Measurements from ENCODE around the gene ADAM19. TPM values are rescaled to one million over a fixed set of nuclear protein-coding genes. Genes with fewer than 3 reads are reported as not detected.

The ADAM19 gene
- total and polyA plus RNA-seq, 2 experiments from 2014 or later: 6.0 to 8.6 TPM

DNA sequence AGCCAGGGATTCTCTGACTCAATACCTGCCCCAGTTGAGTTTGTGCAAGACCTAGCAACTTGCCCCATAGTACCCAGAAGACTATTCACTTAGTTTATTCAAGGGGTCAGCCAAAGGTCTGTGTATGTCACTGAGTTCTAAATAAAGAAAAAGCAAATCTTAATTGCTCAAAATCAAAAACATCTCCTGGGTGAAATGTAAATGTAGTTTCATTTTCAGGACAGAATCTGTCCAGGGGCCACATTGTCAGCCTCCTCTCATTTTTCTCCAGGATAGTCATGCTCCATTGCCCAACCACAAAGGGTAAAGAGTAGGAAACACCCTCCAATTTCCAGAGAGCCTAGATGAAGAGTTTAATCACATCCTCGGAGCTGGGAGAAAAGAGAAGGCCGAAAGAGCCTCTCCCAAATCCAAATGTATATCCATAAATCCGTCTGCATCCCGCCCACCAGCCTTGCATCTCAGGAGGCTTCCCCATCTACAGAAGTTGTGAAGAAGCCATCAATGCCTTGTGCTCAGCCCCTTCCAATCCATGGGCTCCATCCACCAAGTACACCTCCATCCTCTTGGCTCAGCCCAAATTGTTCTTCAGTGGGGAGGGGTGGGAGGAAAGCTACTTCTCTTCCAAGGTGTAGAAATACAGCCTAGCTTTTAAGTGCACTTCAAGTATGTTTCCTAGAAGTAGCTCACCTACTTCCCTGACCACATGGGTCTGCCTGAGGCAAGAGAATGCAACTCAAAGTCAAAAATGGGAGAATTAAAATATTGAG is 26.9 kb downstream of the ADAM19 start:
- Histone ChIP-seq H3K36me3 (replicated peaks; ENCODE audit: insufficient read depth, low read depth) (no peaks in the 10 kb centered on the region), H3K9me2 (replicated peaks; ENCODE audit: insufficient read depth) (no peaks in the 10 kb centered on the region), H3K79me2 (peaks cover 5% of the 10 kb centered on the region), H3K4me3 (no peak overlapping the region), H3K27me3 (no peaks in the 10 kb centered on the region), H3K9me3 (ENCODE audit: low read depth) (no peaks in the 10 kb centered on the region), H4K20me1 (ENCODE audit: insufficient read depth, poor library complexity, severe bottlenecking) (no peaks in the 10 kb centered on the region), H2AFZ (no peak overlapping the region), H3K4me2 (no peak overlapping the region), H3K4me1 (ENCODE audit: insufficient read depth) (no peaks in the 10 kb centered on the region), H3K27ac (no peak overlapping the region)
- TF ChIP-seq, protein P1, sequence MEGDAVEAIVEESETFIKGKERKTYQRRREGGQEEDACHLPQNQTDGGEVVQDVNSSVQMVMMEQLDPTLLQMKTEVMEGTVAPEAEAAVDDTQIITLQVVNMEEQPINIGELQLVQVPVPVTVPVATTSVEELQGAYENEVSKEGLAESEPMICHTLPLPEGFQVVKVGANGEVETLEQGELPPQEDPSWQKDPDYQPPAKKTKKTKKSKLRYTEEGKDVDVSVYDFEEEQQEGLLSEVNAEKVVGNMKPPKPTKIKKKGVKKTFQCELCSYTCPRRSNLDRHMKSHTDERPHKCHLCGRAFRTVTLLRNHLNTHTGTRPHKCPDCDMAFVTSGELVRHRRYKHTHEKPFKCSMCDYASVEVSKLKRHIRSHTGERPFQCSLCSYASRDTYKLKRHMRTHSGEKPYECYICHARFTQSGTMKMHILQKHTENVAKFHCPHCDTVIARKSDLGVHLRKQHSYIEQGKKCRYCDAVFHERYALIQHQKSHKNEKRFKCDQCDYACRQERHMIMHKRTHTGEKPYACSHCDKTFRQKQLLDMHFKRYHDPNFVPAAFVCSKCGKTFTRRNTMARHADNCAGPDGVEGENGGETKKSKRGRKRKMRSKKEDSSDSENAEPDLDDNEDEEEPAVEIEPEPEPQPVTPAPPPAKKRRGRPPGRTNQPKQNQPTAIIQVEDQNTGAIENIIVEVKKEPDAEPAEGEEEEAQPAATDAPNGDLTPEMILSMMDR (IDR thresholded peaks at IDR 0.05; ENCODE audit: poor library complexity): no peak
- no peak for TF ChIP-seq EZH2 (IDR thresholded peaks at IDR 0.05; ENCODE audit: borderline replicate concordance)
- no peak for TF ChIP-seq EZH2phosphoT487 (IDR thresholded peaks at IDR 0.05; ENCODE audit: low read depth, severe bottlenecking, unreplicated experiment)
- 94% methylated on average over 4 of the region's 4 CpGs for WGBS (ENCODE audit: low lambda C conversion rate, missing lambda C conversion rate)
- no peak for DNase-seq (ENCODE audit: low spot score)

DNA sequence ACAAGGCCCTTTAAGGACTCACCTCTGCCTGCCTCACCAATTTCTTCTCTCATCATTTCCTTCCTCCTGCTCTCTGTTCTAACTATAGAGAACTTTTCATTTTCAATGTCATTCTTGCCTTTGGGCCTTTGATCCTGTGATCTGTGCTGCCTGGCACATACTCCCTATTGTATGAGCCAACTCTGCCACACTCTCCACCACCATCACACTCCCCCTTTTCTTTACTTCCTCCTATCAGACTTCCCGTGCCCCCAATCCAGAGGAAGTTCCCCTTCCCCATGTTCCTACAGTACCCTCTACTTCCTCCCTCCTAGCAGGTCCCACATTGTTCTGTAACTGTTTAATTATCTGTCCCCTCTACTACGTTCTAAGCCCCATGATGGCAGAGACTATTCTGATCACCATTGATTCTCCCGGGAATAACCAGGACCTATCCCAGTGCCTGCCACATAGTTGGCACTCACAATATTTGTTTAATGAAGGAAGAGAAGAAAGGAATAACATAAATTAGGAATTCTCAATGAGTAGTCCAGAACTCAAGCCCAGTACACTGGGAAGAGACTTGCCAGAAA is 27.5 kb downstream of the ADAM19 start:
- H3K4me1 ChIP-seq (ENCODE audit: insufficient read depth): no peaks in the 10 kb centered on the region
- no peak overlapping the region for H3K4me2 ChIP-seq
- no peak overlapping the region for H2AFZ ChIP-seq
- no peak overlapping the region for H3K27ac ChIP-seq
- no peak for DNase-seq (ENCODE audit: low spot score)
- peaks cover 5% of the 10 kb centered on the region for H3K79me2 ChIP-seq
- H3K9me3 ChIP-seq (ENCODE audit: low read depth): no peaks in the 10 kb centered on the region
- 92% methylated on average over 3 of the region's 3 CpGs for WGBS (ENCODE audit: low lambda C conversion rate, missing lambda C conversion rate)
- TF ChIP-seq EZH2phosphoT487 (IDR thresholded peaks at IDR 0.05; ENCODE audit: low read depth, severe bottlenecking, unreplicated experiment) (no peak), EZH2 (IDR thresholded peaks at IDR 0.05; ENCODE audit: borderline replicate concordance) (no peak)
- TF ChIP-seq, protein P1 (IDR thresholded peaks at IDR 0.05; ENCODE audit: poor library complexity): no peak
- no peaks in the 10 kb centered on the region for H3K36me3 ChIP-seq (replicated peaks; ENCODE audit: insufficient read depth, low read depth)
- no peaks in the 10 kb centered on the region for H3K9me2 ChIP-seq (replicated peaks; ENCODE audit: insufficient read depth)
- H4K20me1 ChIP-seq (ENCODE audit: insufficient read depth, poor library complexity, severe bottlenecking): no peaks in the 10 kb centered on the region
- no peaks in the 10 kb centered on the region for H3K27me3 ChIP-seq
- no peak overlapping the region for H3K4me3 ChIP-seq

DNA sequence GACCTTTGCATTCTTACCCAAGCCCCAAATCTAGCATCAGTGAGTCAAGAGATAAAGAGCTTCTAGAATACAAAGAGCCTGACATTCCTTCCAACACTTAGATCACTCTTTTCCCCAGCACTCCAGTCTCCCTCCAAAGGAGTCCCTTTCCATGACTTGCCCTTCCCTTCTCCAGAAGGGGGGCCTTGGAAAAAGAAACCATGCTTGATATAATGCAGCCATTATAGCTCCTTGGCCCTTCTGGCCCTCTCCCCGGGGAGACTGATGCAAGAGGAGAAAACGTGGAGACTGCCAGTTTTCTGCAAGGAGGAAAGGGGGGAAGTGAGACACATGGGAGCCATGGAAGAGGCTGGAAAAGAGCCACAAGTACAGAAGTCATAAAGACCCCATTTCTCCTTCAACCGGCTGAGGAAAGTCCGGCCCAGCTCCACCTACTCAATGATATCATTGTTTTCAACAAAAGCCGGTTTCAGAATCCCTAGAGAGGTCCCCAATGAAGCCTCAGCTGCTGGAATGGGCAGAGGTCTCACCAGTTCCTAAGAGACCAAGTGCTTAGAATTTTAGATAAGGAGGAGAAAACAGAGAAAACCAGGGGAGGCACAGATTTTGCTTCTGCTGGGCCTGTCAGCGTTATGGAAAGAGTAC is 29.0 kb downstream of the ADAM19 start:
- 84% methylated on average over 6 of the region's 6 CpGs for WGBS (ENCODE audit: low lambda C conversion rate, missing lambda C conversion rate)
- Histone ChIP-seq H3K36me3 (replicated peaks; ENCODE audit: insufficient read depth, low read depth) (no peaks in the 10 kb centered on the region), H4K20me1 (ENCODE audit: insufficient read depth, poor library complexity, severe bottlenecking) (no peaks in the 10 kb centered on the region), H3K9me3 (ENCODE audit: low read depth) (no peaks in the 10 kb centered on the region), H3K27ac (no peak overlapping the region), H3K4me1 (ENCODE audit: insufficient read depth) (no peaks in the 10 kb centered on the region), H3K9me2 (replicated peaks; ENCODE audit: insufficient read depth) (no peaks in the 10 kb centered on the region), H2AFZ (no peak overlapping the region), H3K27me3 (no peaks in the 10 kb centered on the region), H3K4me3 (no peak overlapping the region), H3K79me2 (peaks cover 5% of the 10 kb centered on the region), H3K4me2 (no peak overlapping the region)
- TF ChIP-seq, protein P1 (IDR thresholded peaks at IDR 0.05; ENCODE audit: poor library complexity): no peak
- DNase-seq (ENCODE audit: low spot score): no peak
